Omental fat pad (tissue), 4 donors: ENCODE results near the gene NADK. TPM values are rescaled to one million over a fixed set of nuclear protein-coding genes. Genes with fewer than 3 reads are reported as not detected.

ENCODE experiments used
- ATAC-seq: fragments of 150-250 bp; one replicate; pipeline ENCODE4 v1.9.1; 2016; ENCODE audit warnings: mild to moderate bottlenecking, moderate library complexity; ENCODE audit not compliant: low FRiP score
- DNase-seq: peaks from one replicate; pipeline ENCODE4 v3.0.0-alpha.2; 2019; ENCODE audit warnings: low spot score
- CTCF ChIP-seq, 3 donors: fragments of 450-650 bp; IDR thresholded peaks; one replicate each; pipeline ENCODE4 v1.5.1; 2016 to 2017; ENCODE audit warnings: antibody characterized with exemption in 3 of 3, mild to moderate bottlenecking in 3 of 3, moderate library complexity in 2 of 3
- total RNA-seq, 4 donors: library from RNA; depleted of rRNA; stranded (reverse); fragments of >200 nt; gene quantifications; one replicate each; pipeline ENCODE4 v1.1.0, GENCODE V29; 2016

Gene NADK
- total RNA-seq, 4 donors from 2014 or later, result 97.2 to 136 (median 114) TPM

GRCh38 chr1:1763657-1764621 lies 14.3 kb downstream of the NADK start:
- peak; percentile 58 for ATAC-seq
- TF ChIP-seq CTCF (IDR thresholded peaks at IDR 0.05), result no peak
- peak; percentile 51 for DNase-seq

GRCh38 chr1:1761504-1762376 lies 16.5 kb downstream of the NADK start:
- DNase-seq (peak; percentile 14), ATAC-seq (no peak)
- TF ChIP-seq CTCF (IDR thresholded peaks at IDR 0.05), result no peak

- TF ChIP-seq CTCF (IDR thresholded peaks at IDR 0.05), result no peak
- ATAC-seq (no peak), DNase-seq (peak; percentile 9)
Observed at GRCh38 chr1:1760715-1761114, 17.6 kb downstream of the NADK start.

GRCh38 chr1:1760345-1760650 lies 18.0 kb downstream of the NADK start:
- ATAC-seq, result no peak
- TF ChIP-seq CTCF (IDR thresholded peaks at IDR 0.05), result no peak

GRCh38 chr1:1759456-1760344 lies 18.6 kb downstream of the NADK start:
- no peak for ATAC-seq
- TF ChIP-seq CTCF (IDR thresholded peaks at IDR 0.05), result no peak
- DNase-seq, result peak; percentile 10

More at GRCh38 chr1:1760345-1760650, 18.0 kb downstream of the NADK start:
- no peak for DNase-seq

GRCh38 chr1:1758692-1759455 lies 19.4 kb downstream of the NADK start:
- ATAC-seq (peak; percentile 12), DNase-seq (no peak)
- no peak for TF ChIP-seq CTCF (IDR thresholded peaks at IDR 0.05)
